Neural progenitor cell (in vitro differentiated cells): ENCODE measurements around the gene MAFB. TPM values are rescaled to one million over a fixed set of nuclear protein-coding genes. Genes with fewer than 3 reads are reported as not detected.

Source experiments
- DNase-seq: peaks from one replicate; pipeline ENCODE4 v3.0.0-alpha.2; 2016; ENCODE audit warnings: low spot score
- H2AFZ ChIP-seq: fragments of 200-600 bp; sonication (generic); replicated peaks from 2 replicates; pipeline ENCODE4 v1.6.1; 2016; ENCODE audit warnings: antibody characterized with exemption
- H3F3A ChIP-seq: fragments of 200-600 bp; sonication (generic); 2 replicates; pipeline ENCODE4 v1.6.1; 2016; ENCODE audit warnings: antibody characterized with exemption, low read depth
- H3K27ac ChIP-seq: fragments of 200-600 bp; sonication (generic); 2 replicates; pipeline ENCODE4 v1.5.1; 2016; ENCODE audit warnings: mild to moderate bottlenecking
- H3K27me3 ChIP-seq: fragments of 200-600 bp; sonication (generic); 2 replicates; pipeline ENCODE4 v1.6.1; 2016; ENCODE audit warnings: mild to moderate bottlenecking, moderate library complexity
- H3K36me3 ChIP-seq: fragments of 200-600 bp; sonication (generic); 2 replicates; pipeline ENCODE4 v1.5.1; 2016
- H3K4me1 ChIP-seq: fragments of 200-600 bp; sonication (generic); 2 replicates; pipeline ENCODE4 v1.6.1; 2016; ENCODE audit warnings: mixed run types
- H3K4me2 ChIP-seq: fragments of 200-600 bp; sonication (generic); 2 replicates; pipeline ENCODE4 v1.6.1; 2016
- H3K4me3 ChIP-seq: fragments of 200-600 bp; sonication (generic); 2 replicates; pipeline ENCODE4 v1.5.1; 2016
- H3K79me2 ChIP-seq: fragments of 200-600 bp; sonication (generic); 2 replicates; pipeline ENCODE4 v1.6.1; 2016; ENCODE audit warnings: low read depth
- H3K9ac ChIP-seq: fragments of 200-600 bp; sonication (generic); 2 replicates; pipeline ENCODE4 v1.6.1; 2016
- H3K9me3 ChIP-seq: fragments of 200-600 bp; sonication (generic); 2 replicates; pipeline ENCODE4 v1.5.1; 2016; ENCODE audit warnings: low read depth
- H4K20me1 ChIP-seq: fragments of 200-600 bp; sonication (generic); 2 replicates; pipeline ENCODE4 v1.6.1; 2016; ENCODE audit warnings: low read depth
- H3K27ac Mint-ChIP-seq: 3 replicates; pipeline ENCODE4 v1.8.0; 2021; ENCODE audit warnings: mixed read lengths
- H3K27me3 Mint-ChIP-seq: 2 replicates; pipeline ENCODE4 v1.8.0; 2022; ENCODE audit warnings: low read depth, mild to moderate bottlenecking, inconsistent platforms, moderate library complexity, mixed read lengths; ENCODE audit not compliant: insufficient read depth
- H3K36me3 Mint-ChIP-seq: 3 replicates; pipeline ENCODE4 v1.8.0; 2021; ENCODE audit warnings: mixed read lengths
- H3K4me1 Mint-ChIP-seq: 3 replicates; pipeline ENCODE4 v1.8.0; 2021; ENCODE audit warnings: mixed read lengths
- H3K4me3 Mint-ChIP-seq: 3 replicates; pipeline ENCODE4 v1.8.0; 2021; ENCODE audit warnings: mild to moderate bottlenecking, moderate library complexity, mixed read lengths
- H3K9me3 Mint-ChIP-seq: 3 replicates; pipeline ENCODE4 v1.8.0; 2020; ENCODE audit warnings: mixed read lengths
- CTCF ChIP-seq: fragments of 200-600 bp; sonication (generic); IDR thresholded peaks from 2 replicates; pipeline ENCODE4 v1.5.1; 2017; ENCODE audit warnings: antibody characterized with exemption, mild to moderate bottlenecking
- EZH2 ChIP-seq: fragments of 200-600 bp; sonication (generic); IDR thresholded peaks from 2 replicates; pipeline ENCODE4 v1.6.1; 2017; ENCODE audit warnings: antibody characterized with exemption, mild to moderate bottlenecking, moderate library complexity
- EZH2phosphoT487 ChIP-seq: fragments of 200-600 bp; sonication (generic); IDR thresholded peaks from 2 replicates; pipeline ENCODE4 v1.6.1; 2017; ENCODE audit warnings: antibody characterized with exemption
- total RNA-seq: library from RNA; depleted of rRNA; stranded (reverse); fragments of >200 nt; gene quantifications from 2 replicates; pipeline ENCODE4 v1.2.3, GENCODE V29; 2015; ENCODE audit warnings: low replicate concordance

MAFB gene
- total RNA-seq, 1 donor from 2014 or later = 0.64 TPM

- Histone ChIP-seq H3K27me3 (no peaks in the 10 kb centered on the region), H3K4me2 (no peak overlapping the region), H3K9ac (no peak overlapping the region), H3K4me1 (no peaks in the 10 kb centered on the region), H2AFZ (no peak overlapping the region), H3K27ac (no peak overlapping the region), H4K20me1 (no peaks in the 10 kb centered on the region), H3K79me2 (no peaks in the 10 kb centered on the region), H3K36me3 (no peaks in the 10 kb centered on the region), H3K4me3 (no peak overlapping the region), H3K9me3 (no peaks in the 10 kb centered on the region), H3F3A (no peaks in the 10 kb centered on the region)
- TF ChIP-seq CTCF (no peak), EZH2phosphoT487 (no peak), EZH2 (no peak)
- no peaks in the 10 kb centered on the region for H3K36me3 Mint-ChIP-seq
- no peaks in the 10 kb centered on the region for H3K9me3 Mint-ChIP-seq
- DNase-seq = no peak
- H3K27me3 Mint-ChIP-seq = peaks cover 10% of the 10 kb centered on the region
- H3K4me3 Mint-ChIP-seq = no peak overlapping the region
- peaks cover 6% of the 10 kb centered on the region for H3K4me1 Mint-ChIP-seq
- H3K27ac Mint-ChIP-seq = no peak overlapping the region
Measured at GRCh38 chr20:40720826-40721225, 31.8 kb upstream of the MAFB start.

GRCh38 chr20:40720099-40720498, 31.1 kb upstream of the MAFB start:
- Histone ChIP-seq H3K27me3 (no peaks in the 10 kb centered on the region), H3F3A (no peaks in the 10 kb centered on the region), H3K79me2 (no peaks in the 10 kb centered on the region), H3K36me3 (no peaks in the 10 kb centered on the region), H3K4me2 (no peak overlapping the region), H3K4me1 (no peaks in the 10 kb centered on the region), H3K4me3 (no peak overlapping the region), H4K20me1 (no peaks in the 10 kb centered on the region), H2AFZ (no peak overlapping the region), H3K27ac (no peak overlapping the region), H3K9ac (no peak overlapping the region), H3K9me3 (no peaks in the 10 kb centered on the region)
- Mint-ChIP-seq H3K36me3 (no peaks in the 10 kb centered on the region), H3K27me3 (peaks cover 10% of the 10 kb centered on the region), H3K4me1 (peaks cover 6% of the 10 kb centered on the region), H3K27ac (no peak overlapping the region), H3K9me3 (no peaks in the 10 kb centered on the region), H3K4me3 (no peak overlapping the region)
- TF ChIP-seq EZH2phosphoT487 (no peak), CTCF (no peak), EZH2 (no peak)
- DNase-seq = no peak

- DNase-seq = no peak
- H3K4me1 Mint-ChIP-seq = peaks cover 6% of the 10 kb centered on the region
- peaks cover 13% of the 10 kb centered on the region for H3K27me3 Mint-ChIP-seq
- H3K79me2 ChIP-seq = no peaks in the 10 kb centered on the region
- no peaks in the 10 kb centered on the region for H3K27me3 ChIP-seq
- no peak overlapping the region for H3K27ac ChIP-seq
- no peaks in the 10 kb centered on the region for H3F3A ChIP-seq
- H3K4me3 ChIP-seq = no peak overlapping the region
- no peaks in the 10 kb centered on the region for H3K9me3 ChIP-seq
- no peak overlapping the region for H2AFZ ChIP-seq
- no peaks in the 10 kb centered on the region for H3K9me3 Mint-ChIP-seq
- no peaks in the 10 kb centered on the region for H4K20me1 ChIP-seq
- H3K36me3 ChIP-seq = no peaks in the 10 kb centered on the region
- H3K4me2 ChIP-seq = no peak overlapping the region
- H3K9ac ChIP-seq = no peak overlapping the region
- H3K4me3 Mint-ChIP-seq = no peak overlapping the region
- TF ChIP-seq EZH2phosphoT487 = no peak
- no peak for TF ChIP-seq CTCF
- no peak for TF ChIP-seq EZH2
- no peak overlapping the region for H3K27ac Mint-ChIP-seq
- H3K36me3 Mint-ChIP-seq = no peaks in the 10 kb centered on the region
- no peaks in the 10 kb centered on the region for H3K4me1 ChIP-seq
Measured at GRCh38 chr20:40718982-40719729, 30.1 kb upstream of the MAFB start.
